Lower lobe of right lung (tissue), 2 donors: Measurements from ENCODE around the gene BET1L. TPM values are rescaled to one million over a fixed set of nuclear protein-coding genes. Genes with fewer than 3 reads are reported as not detected.

Source experiments
- ATAC-seq, 2 donors: fragments of 200-7000 bp; cut with Tn5 transposase; one replicate each; pipeline ENCODE4 v1.9.1; 2020 to 2022; ENCODE audit warnings: mild to moderate bottlenecking in 2 of 2, moderate library complexity in 2 of 2
- DNase-seq: peaks from one replicate; pipeline ENCODE4 v3.0.0-alpha.2; 2020
- H3K27ac ChIP-seq: fragments of 200-600 bp; one replicate; pipeline ENCODE4 v1.8.0; 2022
- H3K27me3 ChIP-seq: fragments of 200-600 bp; one replicate; pipeline ENCODE4 v1.8.0; 2022; ENCODE audit warnings: low read depth
- H3K36me3 ChIP-seq: fragments of 200-600 bp; one replicate; pipeline ENCODE4 v1.8.0; 2022; ENCODE audit warnings: mild to moderate bottlenecking
- H3K4me1 ChIP-seq: fragments of 200-600 bp; one replicate; pipeline ENCODE4 v1.8.0; 2022
- H3K4me3 ChIP-seq: fragments of 200-600 bp; one replicate; pipeline ENCODE4 v1.8.0; 2022; ENCODE audit warnings: mild to moderate bottlenecking
- H3K9me3 ChIP-seq: fragments of 200-600 bp; one replicate; pipeline ENCODE4 v1.8.0; 2022
- intact Hi-C: fragments of 100-400 bp; cut with DNase I; formaldehyde crosslinking; loops from one replicate; pipeline ENCODE4 v1.11.0; 2022
- total RNA-seq: library from RNA; stranded (reverse); fragmentation: NEBNext Ultra II Directional; extraction: Animal tissue kit (Norgen Biotek cat#: 25700); gene quantifications from one replicate; pipeline ENCODE4 v1.2.1, GENCODE V29; 2021
- TF ChIP-seq, protein P1 (sequence below): fragments of 200-600 bp; IDR thresholded peaks from one replicate; pipeline ENCODE4 v1.8.0; 2022; ENCODE audit warnings: antibody characterized with exemption, mild to moderate bottlenecking
- donor health status: DM: no; HTN: yes; CAD: no; lungs with severe emphysema.

The BET1L gene
- total RNA-seq, 1 donor from 2014 or later = 54.2 TPM

DNA sequence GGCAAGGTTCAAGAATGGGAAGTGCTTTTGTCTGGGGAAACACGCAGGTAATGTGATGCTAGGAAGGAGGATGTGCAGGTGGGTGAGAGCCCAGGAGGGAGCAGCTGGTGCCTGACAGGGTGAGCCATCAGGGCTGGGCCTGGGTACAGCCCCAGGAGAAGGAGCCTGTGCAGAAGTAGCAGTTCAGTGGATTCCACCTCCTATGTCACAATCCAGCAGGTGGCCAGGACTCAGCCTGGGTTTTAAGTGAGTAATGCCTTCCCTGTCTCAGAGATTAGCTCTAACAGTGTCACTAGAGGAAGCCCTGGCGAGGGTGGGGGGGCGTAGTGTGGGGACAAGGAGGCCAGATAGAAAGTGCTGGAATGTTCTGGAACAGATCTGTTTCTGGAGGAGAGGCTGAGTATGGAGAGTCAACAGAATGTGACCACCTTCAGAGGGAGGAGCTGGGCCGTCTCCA is 8.4 kb upstream of the BET1L start:
- peaks cover 11% of the 10 kb centered on the region for H3K4me1 ChIP-seq
- H3K27ac ChIP-seq = no peak overlapping the region
- no peak for DNase-seq
- intact Hi-C loops = no loop called here
- H3K4me3 ChIP-seq = no peak overlapping the region
- H3K9me3 ChIP-seq = no peaks in the 10 kb centered on the region
- TF ChIP-seq, protein P1, sequence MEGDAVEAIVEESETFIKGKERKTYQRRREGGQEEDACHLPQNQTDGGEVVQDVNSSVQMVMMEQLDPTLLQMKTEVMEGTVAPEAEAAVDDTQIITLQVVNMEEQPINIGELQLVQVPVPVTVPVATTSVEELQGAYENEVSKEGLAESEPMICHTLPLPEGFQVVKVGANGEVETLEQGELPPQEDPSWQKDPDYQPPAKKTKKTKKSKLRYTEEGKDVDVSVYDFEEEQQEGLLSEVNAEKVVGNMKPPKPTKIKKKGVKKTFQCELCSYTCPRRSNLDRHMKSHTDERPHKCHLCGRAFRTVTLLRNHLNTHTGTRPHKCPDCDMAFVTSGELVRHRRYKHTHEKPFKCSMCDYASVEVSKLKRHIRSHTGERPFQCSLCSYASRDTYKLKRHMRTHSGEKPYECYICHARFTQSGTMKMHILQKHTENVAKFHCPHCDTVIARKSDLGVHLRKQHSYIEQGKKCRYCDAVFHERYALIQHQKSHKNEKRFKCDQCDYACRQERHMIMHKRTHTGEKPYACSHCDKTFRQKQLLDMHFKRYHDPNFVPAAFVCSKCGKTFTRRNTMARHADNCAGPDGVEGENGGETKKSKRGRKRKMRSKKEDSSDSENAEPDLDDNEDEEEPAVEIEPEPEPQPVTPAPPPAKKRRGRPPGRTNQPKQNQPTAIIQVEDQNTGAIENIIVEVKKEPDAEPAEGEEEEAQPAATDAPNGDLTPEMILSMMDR = no peak
- H3K27me3 ChIP-seq = no peaks in the 10 kb centered on the region
- ATAC-seq = no peak
- H3K36me3 ChIP-seq = peaks cover 78% of the 10 kb centered on the region

DNA sequence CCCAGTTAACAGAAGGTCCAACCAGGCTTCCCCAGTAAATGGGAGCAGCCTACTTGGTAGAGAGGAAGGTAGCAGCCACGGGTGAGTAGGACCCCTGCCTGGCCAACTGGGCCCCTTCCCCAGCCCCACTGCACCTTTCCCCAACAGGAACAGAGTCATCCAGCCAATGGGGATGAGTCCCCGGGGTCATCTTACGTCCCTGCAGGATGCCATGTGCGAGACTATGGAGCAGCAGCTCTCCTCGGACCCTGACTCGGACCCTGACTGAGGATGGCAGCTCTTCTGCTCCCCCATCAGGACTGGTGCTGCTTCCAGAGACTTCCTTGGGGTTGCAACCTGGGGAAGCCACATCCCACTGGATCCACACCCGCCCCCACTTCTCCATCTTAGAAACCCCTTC is 6.9 kb upstream of the BET1L start:
- no peak for DNase-seq
- Histone ChIP-seq H3K9me3 (no peaks in the 10 kb centered on the region), H3K36me3 (peaks cover 87% of the 10 kb centered on the region), H3K27me3 (no peaks in the 10 kb centered on the region), H3K4me1 (peaks cover 26% of the 10 kb centered on the region), H3K27ac (no peak overlapping the region), H3K4me3 (no peak overlapping the region)
- ATAC-seq = no peak
- intact Hi-C loops = no loop called here
- TF ChIP-seq, protein P1 = no peak

DNA sequence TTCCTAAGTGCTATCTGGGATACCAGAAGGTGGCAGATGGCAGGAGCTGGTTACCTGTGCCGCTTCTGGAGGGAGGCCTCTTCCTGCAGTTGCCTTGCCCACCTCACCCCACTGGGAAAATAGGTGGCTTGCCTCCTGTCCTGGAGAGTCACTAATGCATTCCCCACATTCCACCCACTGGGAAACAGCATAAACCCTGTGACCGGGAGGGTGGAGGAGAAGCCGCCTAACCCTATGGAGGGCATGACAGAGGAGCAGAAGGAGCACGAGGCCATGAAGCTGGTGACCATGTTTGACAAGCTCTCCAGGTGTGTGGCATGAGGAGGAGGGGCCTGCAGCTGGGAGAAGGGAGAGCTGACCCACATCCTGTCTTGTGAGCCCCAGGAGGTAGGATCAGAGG is 5.9 kb upstream of the BET1L start:
- Histone ChIP-seq H3K9me3 (no peaks in the 10 kb centered on the region), H3K4me3 (no peak overlapping the region), H3K4me1 (peaks cover 26% of the 10 kb centered on the region), H3K27me3 (no peaks in the 10 kb centered on the region), H3K27ac (no peak overlapping the region), H3K36me3 (peaks cover 77% of the 10 kb centered on the region)
- TF ChIP-seq, protein P1 = no peak
- ATAC-seq (no peak), DNase-seq (no peak)
- intact Hi-C loops = no loop called here

DNA sequence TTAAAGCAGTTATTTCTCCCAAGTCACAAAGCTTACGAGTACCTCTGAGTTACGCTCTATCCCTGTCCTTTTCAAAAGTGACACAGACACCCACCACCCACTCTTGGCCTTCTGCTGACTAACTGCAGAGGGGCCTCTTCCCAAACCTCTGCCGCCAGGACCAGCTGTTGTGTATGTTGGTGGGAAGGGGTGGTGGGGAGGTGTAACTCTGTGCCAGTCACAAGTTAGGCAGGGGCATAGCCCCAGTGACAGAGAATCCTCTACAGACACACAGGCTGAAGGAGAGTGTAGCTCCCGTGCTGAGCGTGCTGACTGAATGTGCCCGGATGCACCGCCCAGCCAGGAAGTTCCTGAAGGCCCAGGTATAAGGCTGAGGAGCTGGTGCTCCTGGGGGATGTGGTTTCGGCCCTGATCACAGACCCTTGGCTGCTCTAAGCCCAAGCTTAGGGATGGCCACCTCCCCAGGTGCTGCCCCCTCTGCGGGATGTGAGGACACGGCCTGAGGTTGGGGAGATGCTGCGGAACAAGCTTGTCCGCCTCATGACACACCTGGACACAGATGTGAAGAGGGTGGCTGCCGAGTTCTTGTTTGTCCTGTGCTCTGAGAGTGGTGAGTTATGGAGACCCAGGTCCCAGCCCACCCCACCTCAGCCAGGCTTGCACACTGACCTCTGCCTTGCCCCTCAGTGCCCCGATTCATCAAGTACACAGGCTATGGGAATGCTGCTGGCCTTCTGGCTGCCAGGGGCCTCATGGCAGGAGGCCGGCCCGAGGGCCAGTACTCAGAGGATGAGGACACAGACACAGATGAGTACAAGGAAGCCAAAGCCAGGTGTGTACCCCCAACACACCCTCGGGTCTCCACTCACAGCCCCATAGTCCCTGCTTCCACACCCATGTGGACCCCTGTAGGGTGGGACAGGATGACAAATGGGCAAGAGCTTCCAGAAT is 5.2 kb upstream of the BET1L start:
- peaks cover 76% of the 10 kb centered on the region for H3K36me3 ChIP-seq
- H3K27ac ChIP-seq = no peak overlapping the region
- intact Hi-C loops = no loop called here
- ATAC-seq (no peak), DNase-seq (no peak)
- TF ChIP-seq, protein P1 = no peak
- H3K4me3 ChIP-seq = no peak overlapping the region
- H3K27me3 ChIP-seq = no peaks in the 10 kb centered on the region
- no peaks in the 10 kb centered on the region for H3K9me3 ChIP-seq
- H3K4me1 ChIP-seq = peaks cover 26% of the 10 kb centered on the region

DNA sequence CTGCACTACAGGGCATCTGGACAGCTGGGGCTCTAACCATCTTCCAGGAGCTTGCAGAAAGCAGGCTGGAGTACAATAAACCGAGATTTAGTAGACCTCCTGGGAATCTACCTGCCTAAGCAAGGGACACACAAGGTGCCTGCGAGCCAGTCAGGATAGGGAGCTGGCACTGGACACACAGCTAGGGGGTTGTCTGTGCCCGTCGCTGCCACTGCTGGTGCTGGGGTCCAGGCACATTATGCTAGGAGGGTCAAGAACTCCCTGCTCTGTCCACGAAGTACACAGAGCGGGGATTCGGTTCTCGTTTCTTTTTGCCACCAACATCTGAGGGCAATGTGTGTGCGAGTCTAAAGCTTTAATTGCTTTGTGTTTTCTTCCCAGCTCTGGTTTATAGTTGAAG is 4.5 kb upstream of the BET1L start:
- peaks cover 75% of the 10 kb centered on the region for H3K36me3 ChIP-seq
- H3K27ac ChIP-seq = no peak overlapping the region
- TF ChIP-seq, protein P1 = no peak
- DNase-seq (no peak), ATAC-seq (no peak)
- no peaks in the 10 kb centered on the region for H3K9me3 ChIP-seq
- intact Hi-C loops = no loop called here
- H3K27me3 ChIP-seq = no peaks in the 10 kb centered on the region
- H3K4me1 ChIP-seq = peaks cover 26% of the 10 kb centered on the region
- no peak overlapping the region for H3K4me3 ChIP-seq
